Endodermal cell (in vitro differentiated cells): ENCODE data around the gene GYPC. TPM values are rescaled to one million over a fixed set of nuclear protein-coding genes. Genes with fewer than 3 reads are reported as not detected.
"Not testable (repeated sequence)": the region's sequence is repeated elsewhere in the genome, so short reads cannot be mapped to it uniquely, and the experiment has no call there.

Experiments used
- DNase-seq: peaks from one replicate; pipeline ENCODE4 v3.0.0-alpha.2; 2017
- H3K27ac ChIP-seq: 2 replicates; pipeline ENCODE4 v1.5.1; 2013; ENCODE audit warnings: mild to moderate bottlenecking, low read depth, low read length, moderate library complexity
- H3K27me3 ChIP-seq: 2 replicates; pipeline ENCODE4 v1.6.1; 2013; ENCODE audit warnings: mild to moderate bottlenecking, low read length, moderate library complexity; ENCODE audit not compliant: insufficient read depth, control insufficient read depth, poor library complexity, severe bottlenecking
- H3K36me3 ChIP-seq: 2 replicates; pipeline ENCODE4 v1.7.0; 2013; ENCODE audit warnings: mild to moderate bottlenecking, low read length, moderate library complexity; ENCODE audit not compliant: control insufficient read depth, insufficient read depth
- H3K4me1 ChIP-seq: one replicate; pipeline ENCODE4 v1.7.0; 2013; ENCODE audit warnings: low read length; ENCODE audit not compliant: control insufficient read depth, insufficient read depth
- H3K4me3 ChIP-seq: 2 replicates; pipeline ENCODE4 v1.5.1; 2013; ENCODE audit warnings: mild to moderate bottlenecking, low read length, moderate library complexity
- H3K9ac ChIP-seq: 2 replicates; pipeline ENCODE4 v1.6.1; 2013; ENCODE audit warnings: mild to moderate bottlenecking, low read length, moderate library complexity; ENCODE audit not compliant: poor library complexity, severe bottlenecking; ENCODE audit errors: extremely low read depth
- H3K9me3 ChIP-seq: 2 replicates; pipeline ENCODE4 v1.6.1; 2013; ENCODE audit warnings: mild to moderate bottlenecking, low read length, moderate library complexity; ENCODE audit not compliant: control insufficient read depth
- H3K27ac Mint-ChIP-seq: 2 replicates; pipeline ENCODE4 v1.8.0; 2020; ENCODE audit warnings: mixed read lengths
- H3K27me3 Mint-ChIP-seq: 2 replicates; pipeline ENCODE4 v1.8.0; 2021; ENCODE audit warnings: mild to moderate bottlenecking, mixed read lengths; ENCODE audit not compliant: insufficient read depth
- H3K36me3 Mint-ChIP-seq: 2 replicates; pipeline ENCODE4 v1.8.0; 2020; ENCODE audit warnings: low read depth, mixed read lengths
- H3K4me1 Mint-ChIP-seq: 2 replicates; pipeline ENCODE4 v1.8.0; 2020; ENCODE audit warnings: mixed read lengths
- H3K4me3 Mint-ChIP-seq: 2 replicates; pipeline ENCODE4 v1.8.0; 2020; ENCODE audit warnings: mild to moderate bottlenecking, moderate library complexity, mixed read lengths
- H3K9me3 Mint-ChIP-seq: 2 replicates; pipeline ENCODE4 v1.8.0; 2020; ENCODE audit warnings: mild to moderate bottlenecking, mixed read lengths
- CTCF ChIP-seq: fragments of 200-600 bp; sonication (generic); conservative IDR thresholded peaks from 2 replicates; pipeline ENCODE4 v1.5.0; 2021; ENCODE audit warnings: antibody characterized with exemption, mild to moderate bottlenecking
- WGBS, 2 experiments: methylation state at CpG; one replicate each; pipeline versions ENCODE4 v1.1.5 to v1.1.7; 2013; ENCODE audit warnings: missing lambda C conversion rate in 2 of 2, mixed read lengths in 1 of 2; ENCODE audit not compliant: insufficient coverage in 1 of 2, insufficient read length in 1 of 2; 5-methylcytosine and 5-hydroxymethylcytosine counted together
- total RNA-seq, 2 donors: library from RNA; stranded (reverse); fragmentation: NEBNext Ultra II Directional in 1 of 2; extraction: Animal tissue kit (Norgen Biotek cat#: 25700) in 1 of 2; gene quantifications; 2 replicates in 1 of 2; 3 replicates in 1 of 2; pipeline ENCODE4 v1.2.1, GENCODE V29; 2021

GYPC gene
- total RNA-seq, 2 donors from 2014 or later, result 15.3 to 23.2 TPM

GRCh38 chr2:126646026-126646425 is 9.9 kb upstream of the GYPC start:
- Mint-ChIP-seq H3K9me3 (no peaks in the 10 kb centered on the region), H3K27ac (no peak overlapping the region), H3K4me3 (no peak overlapping the region), H3K4me1 (peaks cover 20% of the 10 kb centered on the region), H3K27me3 (peaks cover 4% of the 10 kb centered on the region), H3K36me3 (no peaks in the 10 kb centered on the region)
- Histone ChIP-seq H3K9me3 (no peaks in the 10 kb centered on the region), H3K9ac (no peak overlapping the region), H3K4me1 (peaks cover 3% of the 10 kb centered on the region), H3K36me3 (no peaks in the 10 kb centered on the region), H3K27me3 (no peaks in the 10 kb centered on the region), H3K27ac (no peak overlapping the region), H3K4me3 (no peak overlapping the region)
- 92 to 93% methylated on average over 2 to 3 of the region's 3 CpGs for WGBS, 2 experiments
- TF ChIP-seq CTCF, result no peak
- DNase-seq, result no peak

GRCh38 chr2:126647714-126648344 is 8.1 kb upstream of the GYPC start:
- not testable (repeated sequence) for H3K27ac Mint-ChIP-seq, H3K4me1 ChIP-seq, H3K9me3 ChIP-seq, H3K27me3 Mint-ChIP-seq, H3K4me3 ChIP-seq, H3K36me3 Mint-ChIP-seq, H3K36me3 ChIP-seq, H3K27me3 ChIP-seq, H3K9ac ChIP-seq, H3K27ac ChIP-seq, H3K9me3 Mint-ChIP-seq, H3K4me3 Mint-ChIP-seq
- WGBS, 2 experiments, result 91% methylated on average over 1 of the region's 1 CpG; no CpG with 5 or more reads in 1 of the 2 experiments
- H3K4me1 Mint-ChIP-seq, result peaks cover 23% of the 10 kb centered on the region
- DNase-seq, result peak; percentile 20

GRCh38 chr2:126648345-126648786 is 7.6 kb upstream of the GYPC start:
- H3K4me3 ChIP-seq, H3K36me3 ChIP-seq, H3K4me3 Mint-ChIP-seq, H3K27ac Mint-ChIP-seq, H3K36me3 Mint-ChIP-seq, H3K27me3 Mint-ChIP-seq, H3K9me3 Mint-ChIP-seq, H3K4me1 ChIP-seq, H3K9me3 ChIP-seq, H3K9ac ChIP-seq, H3K27ac ChIP-seq, H3K27me3 ChIP-seq: not testable (repeated sequence)
- 92 to 100% methylated on average over 3 to 5 of the region's 5 CpGs for WGBS, 2 experiments
- DNase-seq, result peak; percentile 7
- peaks cover 19% of the 10 kb centered on the region for H3K4me1 Mint-ChIP-seq

- DNase-seq, result no peak
- no peak overlapping the region for H3K4me3 ChIP-seq
- no peaks in the 10 kb centered on the region for H3K36me3 Mint-ChIP-seq
- H3K27me3 ChIP-seq, result no peaks in the 10 kb centered on the region
- no peak for TF ChIP-seq CTCF
- peaks cover 14% of the 10 kb centered on the region for H3K4me1 Mint-ChIP-seq
- WGBS, 2 experiments, result 88 to 100% methylated on average over 1 of the region's 1 CpG
- no peaks in the 10 kb centered on the region for H3K9me3 Mint-ChIP-seq
- no peaks in the 10 kb centered on the region for H3K36me3 ChIP-seq
- no peaks in the 10 kb centered on the region for H3K9me3 ChIP-seq
- H3K9ac ChIP-seq, result no peak overlapping the region
- H3K27ac ChIP-seq, result no peak overlapping the region
- no peak overlapping the region for H3K27ac Mint-ChIP-seq
- H3K4me3 Mint-ChIP-seq, result no peak overlapping the region
- H3K27me3 Mint-ChIP-seq, result peaks cover 4% of the 10 kb centered on the region
- H3K4me1 ChIP-seq, result peaks cover 3% of the 10 kb centered on the region
Observed at GRCh38 chr2:126649101-126649500, 6.9 kb upstream of the GYPC start.
